Measurements from ENCODE around the gene SPATA32.
A peak's percentile ranks its signal among the peaks of the same experiment; 100 is the strongest.

Gene SPATA32

GRCh38 chr17:45287526-45288500 is 25.9 kb upstream of the SPATA32 start:
- H3K27ac ChIP-seq: no peak overlapping the region
- no peak for TF ChIP-seq CTCF (conservative IDR thresholded peaks at IDR 0.05)

GRCh38 chr17:45286286-45286685 is 24.4 kb upstream of the SPATA32 start:
- H3K27ac ChIP-seq: no peak overlapping the region
- no peak for TF ChIP-seq CTCF (conservative IDR thresholded peaks at IDR 0.05)

GRCh38 chr17:45284176-45285140 is 22.6 kb upstream of the SPATA32 start:
- no peak overlapping the region for H3K27ac ChIP-seq
- peak; percentile 7; the same call in 1 of the 2 replicates for TF ChIP-seq CTCF (conservative IDR thresholded peaks at IDR 0.05)

GRCh38 chr17:45283711-45284110 is 21.8 kb upstream of the SPATA32 start:
- no peak overlapping the region for H3K27ac ChIP-seq
- TF ChIP-seq CTCF (conservative IDR thresholded peaks at IDR 0.05): no peak

GRCh38 chr17:45282683-45283644 is 21.1 kb upstream of the SPATA32 start:
- no peak for TF ChIP-seq CTCF (conservative IDR thresholded peaks at IDR 0.05)
- no peak overlapping the region for H3K27ac ChIP-seq

GRCh38 chr17:45279898-45280297 is 18.0 kb upstream of the SPATA32 start:
- no peak for TF ChIP-seq CTCF (conservative IDR thresholded peaks at IDR 0.05)
- peak overlapping the region; percentile 77; the same call in 1 of the 2 replicates for H3K27ac ChIP-seq

Data from VCaP (cell line).